ENCODE data around the gene PRSS1. TPM values are rescaled to one million over a fixed set of nuclear protein-coding genes. Genes with fewer than 3 reads are reported as not detected.
"Not testable (repeated sequence)": the region's sequence is repeated elsewhere in the genome, so short reads cannot be mapped to it uniquely, and the experiment has no call there.

PRSS1 gene
- total RNA-seq, 4 donors from 2014 or later = 1.7 to 51.3 (median 4.8) TPM

GRCh38 chr7:142739923-142740492 lies 9.3 kb upstream of the PRSS1 start:
- no peaks in the 10 kb centered on the region for H3K27me3 ChIP-seq
- no peaks in the 10 kb centered on the region for H3K9me3 ChIP-seq
- no peaks in the 10 kb centered on the region for H3K36me3 ChIP-seq
- H3K27ac ChIP-seq = no peak overlapping the region
- no peak overlapping the region for H3K4me3 ChIP-seq
- no peak for DNase-seq (ENCODE audit: low spot score in 2 of 2)
- H3K4me1 ChIP-seq = no peaks in the 10 kb centered on the region
- WGBS, 2 donors = 48 to 55% methylated on average over 2 of the region's 2 CpGs
- TF ChIP-seq EP300 (IDR thresholded peaks at IDR 0.05) (no peak), CTCF (IDR thresholded peaks at IDR 0.05) (no peak), POLR2A (IDR thresholded peaks at IDR 0.05) (no peak)

GRCh38 chr7:142740786-142741185 lies 8.5 kb upstream of the PRSS1 start:
- no peak for DNase-seq (ENCODE audit: low spot score in 2 of 2)
- no peaks in the 10 kb centered on the region for H3K9me3 ChIP-seq
- H3K36me3 ChIP-seq = no peaks in the 10 kb centered on the region
- no peak overlapping the region for H3K27ac ChIP-seq
- no peak overlapping the region for H3K4me3 ChIP-seq
- 65 to 83% methylated on average over 3 to 5 of the region's 5 CpGs for WGBS, 2 donors
- no peaks in the 10 kb centered on the region for H3K4me1 ChIP-seq
- TF ChIP-seq POLR2A (IDR thresholded peaks at IDR 0.05) = no peak
- TF ChIP-seq CTCF (IDR thresholded peaks at IDR 0.05) = no peak
- no peak for TF ChIP-seq EP300 (IDR thresholded peaks at IDR 0.05)
- no peaks in the 10 kb centered on the region for H3K27me3 ChIP-seq

GRCh38 chr7:142741932-142742331 lies 7.3 kb upstream of the PRSS1 start:
- DNase-seq (ENCODE audit: low spot score in 2 of 2); H3K36me3 ChIP-seq; H3K27ac ChIP-seq; H3K4me3 ChIP-seq; H3K4me1 ChIP-seq; H3K9me3 ChIP-seq; H3K27me3 ChIP-seq: not testable (repeated sequence)

GRCh38 chr7:142745091-142745635 lies 4.1 kb upstream of the PRSS1 start:
- Histone ChIP-seq H3K9me3 (no peaks in the 10 kb centered on the region), H3K27me3 (no peaks in the 10 kb centered on the region), H3K4me3 (no peak overlapping the region), H3K4me1 (no peaks in the 10 kb centered on the region), H3K36me3 (no peaks in the 10 kb centered on the region), H3K27ac (no peak overlapping the region)
- 79 to 81% methylated on average over 1 of the region's 1 CpG for WGBS, 2 donors
- no peak for DNase-seq (ENCODE audit: low spot score in 2 of 2)
- no peak for TF ChIP-seq EP300 (IDR thresholded peaks at IDR 0.05)
- no peak for TF ChIP-seq CTCF (IDR thresholded peaks at IDR 0.05)
- no peak for TF ChIP-seq POLR2A (IDR thresholded peaks at IDR 0.05)

GRCh38 chr7:142745745-142746144 lies 3.5 kb upstream of the PRSS1 start:
- no peak for DNase-seq (ENCODE audit: low spot score in 2 of 2)
- Histone ChIP-seq H3K4me1 (no peaks in the 10 kb centered on the region), H3K27ac (no peak overlapping the region), H3K36me3 (no peaks in the 10 kb centered on the region), H3K4me3 (no peak overlapping the region), H3K27me3 (no peaks in the 10 kb centered on the region), H3K9me3 (no peaks in the 10 kb centered on the region)
- 59 to 62% methylated on average over 4 of the region's 4 CpGs for WGBS, 2 donors
- TF ChIP-seq CTCF (IDR thresholded peaks at IDR 0.05) (no peak), POLR2A (IDR thresholded peaks at IDR 0.05) (no peak), EP300 (IDR thresholded peaks at IDR 0.05) (no peak)

GRCh38 chr7:142746264-142746663 lies 3.0 kb upstream of the PRSS1 start:
- no peaks in the 10 kb centered on the region for H3K9me3 ChIP-seq
- whole genome bisulfite sequencing, 2 donors = 72 to 82% methylated on average over 3 of the region's 3 CpGs
- H3K4me1 ChIP-seq = no peaks in the 10 kb centered on the region
- no peaks in the 10 kb centered on the region for H3K36me3 ChIP-seq
- H3K27ac ChIP-seq = no peak overlapping the region
- H3K4me3 ChIP-seq = no peak overlapping the region
- DNase-seq (ENCODE audit: low spot score in 2 of 2) = peak in 1 of 2 donors; percentile 1
- TF ChIP-seq CTCF (IDR thresholded peaks at IDR 0.05) (no peak), EP300 (IDR thresholded peaks at IDR 0.05) (no peak), POLR2A (IDR thresholded peaks at IDR 0.05) (no peak)
- no peaks in the 10 kb centered on the region for H3K27me3 ChIP-seq

- H3K4me3 ChIP-seq; H3K27me3 ChIP-seq; H3K36me3 ChIP-seq; H3K9me3 ChIP-seq; H3K4me1 ChIP-seq; H3K27ac ChIP-seq; DNase-seq (ENCODE audit: low spot score in 2 of 2): not testable (repeated sequence)
- 93 to 94% methylated on average over 2 of the region's 2 CpGs for WGBS, 2 donors
These were observed 862 bp upstream of the PRSS1 start for GRCh38 chr7:142748410-142748809.

All from tibial nerve (tissue), 4 donors.